HepG2 (cell line): ENCODE data around the gene MYADML2. TPM values are rescaled to one million over a fixed set of nuclear protein-coding genes. Genes with fewer than 3 reads are reported as not detected.

Experiments
- AKAP8 ChIP-seq: sonication (generic); formaldehyde crosslinking; IDR thresholded peaks from 2 replicates; pipeline ENCODE4 v1.5.1; 2020; ENCODE audit warnings: mild to moderate bottlenecking, missing genetic modification reagents
- BHLHE40 ChIP-seq: IDR thresholded peaks from 2 replicates; pipeline ENCODE4 v1.6.1; 2011; ENCODE audit warnings: low read length, improper control_type of control experiment
- CBX5 ChIP-seq: sonication (generic); formaldehyde crosslinking; IDR thresholded peaks from 2 replicates; pipeline ENCODE4 v1.4.0; 2020; ENCODE audit warnings: missing genetic modification reagents, borderline replicate concordance
- EED ChIP-seq: sonication (generic); formaldehyde crosslinking; IDR thresholded peaks from 2 replicates; pipeline ENCODE4 v1.5.0; 2020; ENCODE audit warnings: mild to moderate bottlenecking, missing genetic modification reagents
- GATAD1 ChIP-seq: IDR thresholded peaks from 2 replicates; pipeline ENCODE4 v1.6.1; 2016; ENCODE audit warnings: missing genetic modification reagents, missing compliant biosample characterization
- HNRNPLL ChIP-seq: fragments of 200-400 bp; formaldehyde crosslinking; IDR thresholded peaks from 2 replicates; pipeline ENCODE4 v1.6.1; 2017; ENCODE audit warnings: mild to moderate bottlenecking, low read depth, low read length; ENCODE audit not compliant: poor library complexity, severe bottlenecking
- KLF13 ChIP-seq: sonication (generic); formaldehyde crosslinking; IDR thresholded peaks from 2 replicates; pipeline ENCODE4 v1.4.0; 2020; ENCODE audit warnings: mild to moderate bottlenecking, missing genetic modification reagents
- NPAS2 ChIP-seq: sonication (generic); formaldehyde crosslinking; IDR thresholded peaks from 2 replicates; pipeline ENCODE4 v1.8.0; 2022; ENCODE audit warnings: mild to moderate bottlenecking, missing genetic modification reagents, borderline replicate concordance
- SIN3A ChIP-seq: IDR thresholded peaks from 2 replicates; pipeline ENCODE4 v1.6.1; 2011; ENCODE audit warnings: low read depth, mild to moderate bottlenecking, control low read depth, low read length, borderline replicate concordance
- SMAD1 ChIP-seq: sonication (generic); formaldehyde crosslinking; IDR thresholded peaks from 2 replicates; pipeline ENCODE4 v1.4.0; 2020; ENCODE audit warnings: missing genetic modification reagents, low read depth, mild to moderate bottlenecking, borderline replicate concordance
- TEAD2 ChIP-seq: sonication (generic); formaldehyde crosslinking; IDR thresholded peaks from 2 replicates; pipeline ENCODE4 v1.9.0; 2021; ENCODE audit warnings: missing genetic modification reagents
- TOE1 ChIP-seq: sonication (generic); formaldehyde crosslinking; IDR thresholded peaks from 2 replicates; pipeline ENCODE4 v1.4.0; 2020; ENCODE audit warnings: mild to moderate bottlenecking, missing genetic modification reagents
- ZFP37 ChIP-seq: sonication (generic); formaldehyde crosslinking; IDR thresholded peaks from 2 replicates; pipeline ENCODE4 v1.4.0; 2020; ENCODE audit warnings: missing genetic modification reagents, borderline replicate concordance
- ZFP62 ChIP-seq: sonication (generic); formaldehyde crosslinking; IDR thresholded peaks from 2 replicates; pipeline ENCODE4 v1.4.0; 2020; ENCODE audit warnings: missing genetic modification reagents
- ZNF142 ChIP-seq: sonication (generic); formaldehyde crosslinking; IDR thresholded peaks from 2 replicates; pipeline ENCODE4 v1.4.0; 2020; ENCODE audit warnings: missing genetic modification reagents
- ZNF335 ChIP-seq: sonication (generic); formaldehyde crosslinking; IDR thresholded peaks from 2 replicates; pipeline ENCODE4 v1.4.0; 2020; ENCODE audit warnings: missing genetic modification reagents
- ZNF441 ChIP-seq: sonication (generic); formaldehyde crosslinking; IDR thresholded peaks from 2 replicates; pipeline ENCODE4 v1.7.0; 2021; ENCODE audit warnings: missing genetic modification reagents, borderline replicate concordance
- ZNF589 ChIP-seq: sonication (generic); formaldehyde crosslinking; conservative IDR thresholded peaks from 2 replicates; pipeline ENCODE4 v1.8.0; 2022; ENCODE audit warnings: mild to moderate bottlenecking, moderate library complexity, missing genetic modification reagents
- ZNF792 ChIP-seq: IDR thresholded peaks from 2 replicates; pipeline ENCODE4 v1.6.1; 2016
- ZNF83 ChIP-seq: sonication (generic); formaldehyde crosslinking; IDR thresholded peaks from 2 replicates; pipeline ENCODE4 v1.4.0; 2020; ENCODE audit warnings: missing genetic modification reagents, mild to moderate bottlenecking, borderline replicate concordance
- ZXDC ChIP-seq: sonication (generic); formaldehyde crosslinking; IDR thresholded peaks from 2 replicates; pipeline ENCODE4 v1.5.0; 2020; ENCODE audit warnings: mild to moderate bottlenecking, missing genetic modification reagents
- polyA plus RNA-seq, 8 experiments: library from polyadenylated mRNA; depleted of rRNA in 3 of 8; stranded (reverse) in 7 of 8; unstranded in 1 of 8; fragments of >200 nt; fragmentation: Illumina TruSeq in 4 of 8; extraction: Trizol in 4 of 8; gene quantifications; 2 replicates each; pipeline versions ENCODE4 v1.2.1 to v1.2.3, GENCODE V29; 2011 to 2016; ENCODE audit warnings: low read depth in 4 of 8, missing spikeins in 1 of 8, mixed read lengths in 1 of 8; ENCODE audit not compliant: insufficient read depth in 1 of 8
- total RNA-seq, 5 experiments: library from RNA; depleted of rRNA; stranded (reverse); fragments of >200 nt; fragmentation: Illumina TruSeq; extraction: Trizol; gene quantifications; 2 replicates each; pipeline ENCODE4 v1.2.3, GENCODE V29; 2016; ENCODE audit warnings: low read depth in 1 of 5

Gene MYADML2
- total and polyA plus RNA-seq, 2 of the 13 experiments (the other 11 are each of a cell fraction or from before 2014, with no cell fraction given) = not detected

GRCh38 chr17:81901167-81902022 is 45.6 kb downstream of the MYADML2 start (continued):
- TF ChIP-seq GATAD1 (CRISPR knock-in tag) = 0 out of 2 replicates have a peak, but pooled peaks have one; percentile 21
- no peak for TF ChIP-seq ZNF792
- TF ChIP-seq NPAS2 (CRISPR knock-in tag) = no peak
- TF ChIP-seq ZNF142 (CRISPR knock-in tag) = no peak
- no peak for TF ChIP-seq TOE1
- TF ChIP-seq ZNF441 (CRISPR knock-in tag) = no peak
- no peak for TF ChIP-seq SMAD1
- TF ChIP-seq ZFP37 (CRISPR knock-in tag) = no peak
- peak; percentile 100 for TF ChIP-seq AKAP8 (CRISPR knock-in tag)
- no peak for TF ChIP-seq ZXDC (CRISPR knock-in tag)
- no peak for TF ChIP-seq ZFP62 (CRISPR knock-in tag)
- peak; percentile 25; the same call in 1 of the 2 replicates for TF ChIP-seq SIN3A
- TF ChIP-seq ZNF83 (CRISPR knock-in tag) = no peak
- TF ChIP-seq EED (CRISPR knock-in tag) = no peak
- TF ChIP-seq HNRNPLL = peak; percentile 4
- no peak for TF ChIP-seq ZNF335 (CRISPR knock-in tag)
- TF ChIP-seq BHLHE40 = no peak
- no peak for TF ChIP-seq TEAD2 (CRISPR knock-in tag)
- 0 out of 2 replicates have a peak, but pooled peaks have one; percentile 18 for TF ChIP-seq KLF13 (CRISPR knock-in tag)
- TF ChIP-seq CBX5 = no peak
- TF ChIP-seq ZNF589 (CRISPR knock-in tag) = no peak
